ENCODE data around the gene NGRN. TPM values are rescaled to one million over a fixed set of nuclear protein-coding genes. Genes with fewer than 3 reads are reported as not detected.
A peak's percentile ranks its signal among the peaks of the same experiment; 100 is the strongest.

NGRN gene
- total RNA-seq, 1 donor from 2014 or later: 132 TPM

GRCh38 chr15:90232196-90232595 lies 33.3 kb upstream of the NGRN start:
- H3K4me3 Mint-ChIP-seq: peak overlapping the region; percentile 81
- H3K4me1 Mint-ChIP-seq: peaks cover 15% of the 10 kb centered on the region
- H3K27ac Mint-ChIP-seq (ENCODE audit: unreplicated experiment): no peak overlapping the region
- no peak for DNase-seq (ENCODE audit: low read depth, low spot score)
- H3K36me3 Mint-ChIP-seq (ENCODE audit: low read depth): peaks cover 5% of the 10 kb centered on the region
- H3K9me3 Mint-ChIP-seq: no peaks in the 10 kb centered on the region
- H3K27me3 Mint-ChIP-seq (ENCODE audit: low read depth): no peaks in the 10 kb centered on the region
- TF ChIP-seq CTCF (conservative IDR thresholded peaks at IDR 0.05): no peak

- no peak for DNase-seq (ENCODE audit: low read depth, low spot score)
- H3K4me3 Mint-ChIP-seq: peak overlapping the region; percentile 81
- H3K9me3 Mint-ChIP-seq: no peaks in the 10 kb centered on the region
- H3K4me1 Mint-ChIP-seq: peaks cover 15% of the 10 kb centered on the region
- no peak for TF ChIP-seq CTCF (conservative IDR thresholded peaks at IDR 0.05)
- H3K27me3 Mint-ChIP-seq (ENCODE audit: low read depth): no peaks in the 10 kb centered on the region
- no peak overlapping the region for H3K27ac Mint-ChIP-seq (ENCODE audit: unreplicated experiment)
- peaks cover 5% of the 10 kb centered on the region for H3K36me3 Mint-ChIP-seq (ENCODE audit: low read depth)
These were observed 32.5 kb upstream of the NGRN start for GRCh38 chr15:90232941-90233386.

GRCh38 chr15:90233387-90234095 lies 31.9 kb upstream of the NGRN start, which contains the start of gene CIB1:
Gene CIB1, minus strand, starts transcription at chr15:90233941. Its CDS starts 56 bp downstream, at chr15:90233885.
- no peak within 1 kb of the TSS for H3K27ac Mint-ChIP-seq (ENCODE audit: unreplicated experiment)
- peaks cover 5% of the 10 kb centered on the region for H3K36me3 Mint-ChIP-seq (ENCODE audit: low read depth)

GRCh38 chr15:90234096-90234988 lies 31.1 kb upstream of the NGRN start, which contains the start of gene GDPGP1:
Gene GDPGP1, plus strand, starts transcription at chr15:90234209. Its CDS starts 6,700 bp downstream, at chr15:90240909.
- Mint-ChIP-seq H3K36me3 (ENCODE audit: low read depth) (peaks cover 3% of the 10 kb centered on the region), H3K4me1 (peaks cover 15% of the 10 kb centered on the region), H3K9me3 (no peaks in the 10 kb centered on the region), H3K27ac (ENCODE audit: unreplicated experiment) (no peak within 1 kb of the TSS), H3K4me3 (peak within 1 kb of the TSS; percentile 88), H3K27me3 (ENCODE audit: low read depth) (no peaks in the 10 kb centered on the region)
- TF ChIP-seq CTCF (conservative IDR thresholded peaks at IDR 0.05): no peak
- DNase-seq (ENCODE audit: low read depth, low spot score): no peak

More at GRCh38 chr15:90233387-90234095, 31.9 kb upstream of the NGRN start, which contains the start of gene CIB1:
- peak within 1 kb of the TSS; percentile 88 for H3K4me3 Mint-ChIP-seq
- no peaks in the 10 kb centered on the region for H3K27me3 Mint-ChIP-seq (ENCODE audit: low read depth)
- peak; percentile 83 for DNase-seq (ENCODE audit: low read depth, low spot score)
- H3K9me3 Mint-ChIP-seq: no peaks in the 10 kb centered on the region
- TF ChIP-seq CTCF (conservative IDR thresholded peaks at IDR 0.05): peak; percentile 53
- H3K4me1 Mint-ChIP-seq: peaks cover 15% of the 10 kb centered on the region

- H3K4me3 Mint-ChIP-seq: no peak overlapping the region
- no peak overlapping the region for H3K27ac Mint-ChIP-seq (ENCODE audit: unreplicated experiment)
- no peaks in the 10 kb centered on the region for H3K27me3 Mint-ChIP-seq (ENCODE audit: low read depth)
- peaks cover 8% of the 10 kb centered on the region for H3K4me1 Mint-ChIP-seq
- TF ChIP-seq CTCF (conservative IDR thresholded peaks at IDR 0.05): no peak
- no peak for DNase-seq (ENCODE audit: low read depth, low spot score)
- H3K9me3 Mint-ChIP-seq: no peaks in the 10 kb centered on the region
- H3K36me3 Mint-ChIP-seq (ENCODE audit: low read depth): no peaks in the 10 kb centered on the region
These were observed 26.1 kb upstream of the NGRN start for GRCh38 chr15:90239371-90239770.
